Measurements from ENCODE around the gene STX18.

STX18 gene

DNA sequence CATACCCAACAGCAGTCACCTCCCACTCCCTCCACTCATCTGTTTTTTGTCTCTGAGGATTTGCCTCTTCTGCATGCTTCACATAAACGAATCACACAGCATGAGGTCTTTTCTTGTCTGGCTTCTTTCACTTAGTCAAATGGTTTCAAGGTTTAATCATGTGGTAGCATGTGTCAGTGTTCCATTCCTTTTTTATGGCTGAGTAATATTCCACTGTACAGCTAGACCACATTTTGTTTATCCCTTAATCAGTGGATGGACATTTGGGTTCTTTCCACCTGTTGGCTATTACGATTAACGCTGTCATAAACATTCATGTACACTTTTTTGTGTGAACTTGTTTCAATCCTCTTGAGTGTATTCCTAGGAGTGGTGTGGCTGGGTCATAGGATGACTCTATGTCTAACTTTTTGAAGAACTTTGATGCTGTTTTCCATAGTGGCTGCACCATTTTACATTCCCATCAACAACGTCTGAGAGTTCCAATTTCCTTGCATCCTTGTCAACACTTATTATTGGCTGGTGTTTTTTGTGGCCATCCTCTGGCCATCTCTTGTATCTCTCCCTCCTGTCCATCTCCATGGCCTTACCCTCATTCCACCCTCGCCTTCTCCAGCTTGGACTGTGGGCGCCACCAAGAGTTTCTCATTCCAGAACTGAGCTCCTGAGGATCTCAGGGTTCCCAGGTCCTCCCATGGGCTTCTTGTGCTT is 167.3 kb downstream of the STX18 start:
- DNase-seq = no peak
